GM19023 (cell line): ENCODE data around the gene MAPK11.

Experiments used
- ATAC-seq: cut with Tn5 transposase; IDR thresholded peaks from one replicate; pipeline ENCODE4 v1.9.1; 2021; ENCODE audit warnings: mild to moderate bottlenecking, moderate library complexity; ENCODE audit not compliant: unreplicated experiment

The MAPK11 gene

GRCh38 chr22:50269970-50270665, at the start of gene MAPK11:
MAPK11 (minus strand) TSS chr22:50270380; CDS start chr22:50270292, 88 bp downstream.
- ATAC-seq: no peak

- ATAC-seq: no peak
Measured at GRCh38 chr22:50319503-50319951, 49.3 kb upstream of the MAPK11 start.

- ATAC-seq: no peak
Measured at GRCh38 chr22:50318698-50319411, 48.7 kb upstream of the MAPK11 start.

GRCh38 chr22:50318356-50318697, 48.1 kb upstream of the MAPK11 start:
- no peak for ATAC-seq

GRCh38 chr22:50317674-50318073, 47.5 kb upstream of the MAPK11 start:
- ATAC-seq: no peak

GRCh38 chr22:50317178-50317577, 47.0 kb upstream of the MAPK11 start:
- ATAC-seq: no peak

- ATAC-seq: no peak
Measured at GRCh38 chr22:50316114-50317065, 46.2 kb upstream of the MAPK11 start.

GRCh38 chr22:50315289-50316113, 45.3 kb upstream of the MAPK11 start:
- no peak for ATAC-seq

- peak; percentile 82 for ATAC-seq
Measured at GRCh38 chr22:50314455-50315288, 44.5 kb upstream of the MAPK11 start.

GRCh38 chr22:50314081-50314454, 43.9 kb upstream of the MAPK11 start:
- ATAC-seq: no peak

GRCh38 chr22:50313600-50313999, 43.4 kb upstream of the MAPK11 start:
- no peak for ATAC-seq

- ATAC-seq: no peak
Measured at GRCh38 chr22:50313021-50313420, 42.8 kb upstream of the MAPK11 start.

GRCh38 chr22:50312371-50312770, 42.2 kb upstream of the MAPK11 start:
- no peak for ATAC-seq

GRCh38 chr22:50311606-50312351, 41.6 kb upstream of the MAPK11 start:
- no peak for ATAC-seq

- ATAC-seq: no peak
Measured at GRCh38 chr22:50310949-50311444, 40.8 kb upstream of the MAPK11 start.

- no peak for ATAC-seq
Measured at GRCh38 chr22:50310031-50310722, 40.0 kb upstream of the MAPK11 start.

GRCh38 chr22:50309601-50309991, 39.4 kb upstream of the MAPK11 start:
- no peak for ATAC-seq

- no peak for ATAC-seq
Measured at GRCh38 chr22:50308986-50309600, 38.9 kb upstream of the MAPK11 start.
